GM12874 (cell line): ENCODE measurements around the gene IMMP1L.

Experiments
- TF ChIP-seq, protein P1 (sequence below): IDR thresholded peaks from 2 replicates; pipeline ENCODE4 v1.5.1; 2011; ENCODE audit warnings: low read depth, mild to moderate bottlenecking, control low read depth, low read length, moderate library complexity; ENCODE audit not compliant: insufficient read depth

Gene IMMP1L

DNA sequence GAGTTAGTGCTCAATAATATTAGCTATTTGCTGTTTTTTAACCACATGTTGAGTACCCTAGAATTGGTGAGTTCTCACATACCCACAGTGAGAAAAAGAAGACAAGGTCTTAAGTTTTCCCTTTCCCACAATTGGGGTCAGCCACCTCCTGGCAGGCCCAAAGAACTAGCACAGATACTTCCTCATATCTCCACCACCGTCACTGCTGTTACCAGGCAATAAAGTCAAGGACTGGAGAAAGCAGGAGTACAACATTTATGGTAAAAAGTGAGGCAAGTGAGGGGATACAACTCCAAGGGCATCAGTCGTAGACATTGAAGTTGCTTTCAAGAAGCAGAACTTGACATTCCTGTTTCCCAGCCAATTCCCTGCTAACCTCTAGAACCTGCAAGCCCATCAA is 19.8 kb upstream of the IMMP1L start:
- TF ChIP-seq, protein P1, sequence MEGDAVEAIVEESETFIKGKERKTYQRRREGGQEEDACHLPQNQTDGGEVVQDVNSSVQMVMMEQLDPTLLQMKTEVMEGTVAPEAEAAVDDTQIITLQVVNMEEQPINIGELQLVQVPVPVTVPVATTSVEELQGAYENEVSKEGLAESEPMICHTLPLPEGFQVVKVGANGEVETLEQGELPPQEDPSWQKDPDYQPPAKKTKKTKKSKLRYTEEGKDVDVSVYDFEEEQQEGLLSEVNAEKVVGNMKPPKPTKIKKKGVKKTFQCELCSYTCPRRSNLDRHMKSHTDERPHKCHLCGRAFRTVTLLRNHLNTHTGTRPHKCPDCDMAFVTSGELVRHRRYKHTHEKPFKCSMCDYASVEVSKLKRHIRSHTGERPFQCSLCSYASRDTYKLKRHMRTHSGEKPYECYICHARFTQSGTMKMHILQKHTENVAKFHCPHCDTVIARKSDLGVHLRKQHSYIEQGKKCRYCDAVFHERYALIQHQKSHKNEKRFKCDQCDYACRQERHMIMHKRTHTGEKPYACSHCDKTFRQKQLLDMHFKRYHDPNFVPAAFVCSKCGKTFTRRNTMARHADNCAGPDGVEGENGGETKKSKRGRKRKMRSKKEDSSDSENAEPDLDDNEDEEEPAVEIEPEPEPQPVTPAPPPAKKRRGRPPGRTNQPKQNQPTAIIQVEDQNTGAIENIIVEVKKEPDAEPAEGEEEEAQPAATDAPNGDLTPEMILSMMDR, result no peak

DNA sequence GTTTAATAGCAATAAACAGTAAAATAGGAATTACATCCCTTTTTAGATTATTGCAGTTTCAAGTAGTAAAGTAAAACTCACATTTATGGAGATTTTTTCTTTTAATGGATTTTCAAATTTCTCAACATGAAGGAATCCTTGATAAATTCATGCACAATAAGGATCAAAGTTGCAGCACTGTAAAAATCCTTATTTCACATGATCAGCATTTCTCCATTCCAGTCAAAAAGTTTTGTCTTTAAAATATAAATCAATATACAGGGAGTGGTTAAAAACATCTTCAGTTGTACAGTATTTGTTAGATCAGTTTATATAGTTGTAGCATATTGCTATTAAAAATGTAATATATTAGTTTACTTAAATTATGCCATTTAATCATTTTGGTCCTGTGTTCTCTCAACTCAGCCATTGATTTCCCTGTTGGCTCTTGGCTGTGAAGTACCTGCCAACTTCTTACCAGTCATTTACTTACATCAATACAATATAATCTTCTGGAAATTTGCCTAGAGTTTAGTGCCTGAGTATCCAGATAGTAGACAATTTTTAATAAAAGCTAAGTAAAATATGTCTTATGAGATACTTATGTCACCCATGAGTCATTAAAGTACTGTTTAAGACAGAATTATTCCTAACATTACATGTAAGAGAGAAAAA is 12.2 kb upstream of the IMMP1L start:
- TF ChIP-seq, protein P1, result no peak

DNA sequence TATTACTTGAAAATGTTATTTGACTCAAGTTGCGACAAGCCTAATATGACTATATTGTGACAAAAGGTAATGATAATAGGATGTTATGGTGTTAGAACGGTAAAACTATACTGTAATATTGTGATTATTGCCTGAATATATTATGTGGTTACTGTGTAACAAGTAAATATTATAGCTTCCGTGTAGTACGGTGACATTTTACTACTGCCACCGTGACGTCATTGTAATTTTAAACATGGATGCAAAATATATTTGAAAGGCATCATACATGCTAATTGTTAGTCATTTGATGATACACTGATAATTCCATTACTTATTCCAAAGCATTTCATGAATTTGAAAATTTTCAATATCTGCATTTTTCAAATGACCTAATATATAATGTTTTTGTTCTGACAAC is 2.7 kb upstream of the IMMP1L start:
- TF ChIP-seq, protein P1, result no peak

DNA sequence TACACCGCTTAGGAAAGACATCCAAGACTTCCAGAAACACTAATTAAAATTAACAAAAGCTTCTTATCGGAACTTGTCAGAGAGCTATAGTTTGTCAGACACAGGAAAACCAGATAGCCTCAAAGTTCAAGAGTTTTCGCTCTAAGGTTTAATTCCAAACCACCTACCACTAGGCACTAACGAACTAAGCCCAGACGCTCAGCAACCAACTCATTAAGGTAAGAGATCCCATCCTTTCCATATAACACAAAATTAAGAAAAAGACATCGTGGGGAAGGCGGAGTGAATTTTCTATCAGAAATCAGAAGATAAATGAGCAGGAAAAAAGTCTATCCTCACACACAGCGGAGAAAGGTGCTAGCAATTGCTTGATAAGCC is 382 bp downstream of the IMMP1L start:
- TF ChIP-seq, protein P1, result no peak

DNA sequence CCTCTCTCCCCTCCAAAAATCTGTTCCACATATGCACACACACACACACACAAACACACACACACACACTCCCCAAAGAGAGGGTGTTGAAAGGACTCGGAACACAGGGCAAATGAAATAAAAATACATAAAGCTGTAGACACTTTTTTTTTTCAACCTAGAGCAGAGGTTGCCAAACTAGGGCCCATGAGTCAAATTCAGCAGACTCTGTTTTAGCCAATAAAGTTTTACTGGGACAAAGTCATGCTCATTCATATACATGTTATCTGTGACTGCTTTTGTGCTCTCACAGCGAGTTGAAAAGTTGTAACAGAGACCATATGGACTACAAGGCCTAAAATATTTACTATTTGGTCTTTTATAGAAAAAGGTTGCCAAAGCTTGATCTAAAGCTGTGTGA is 8.9 kb downstream of the IMMP1L start:
- TF ChIP-seq, protein P1, result no peak

DNA sequence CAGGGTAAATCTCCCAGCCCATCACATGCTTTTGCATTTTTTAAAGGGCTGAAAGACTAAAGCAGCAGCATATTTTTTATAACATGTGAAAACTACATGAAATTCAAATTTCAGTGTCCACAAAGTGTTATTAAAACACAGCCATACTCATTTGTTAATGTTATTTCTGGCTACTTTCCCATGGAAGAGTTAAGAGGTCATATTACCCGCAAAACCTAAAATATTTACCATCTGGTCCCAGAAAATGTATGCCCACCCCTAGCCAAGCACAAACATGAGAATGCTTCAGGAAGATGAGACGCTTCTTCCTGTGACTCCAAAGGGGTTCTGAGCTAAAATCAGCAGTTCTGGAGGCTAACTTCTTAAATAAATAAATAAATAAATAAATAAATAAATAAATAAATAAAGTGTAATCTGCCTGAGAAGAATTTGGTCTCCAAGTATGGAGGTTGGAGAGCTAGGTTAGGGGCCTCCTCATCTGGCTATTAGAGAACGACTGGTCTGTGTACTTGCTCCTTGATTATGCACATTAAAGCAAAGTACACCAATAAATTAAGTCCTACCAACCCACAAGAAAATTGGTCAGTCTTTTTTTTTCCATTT is 9.7 kb downstream of the IMMP1L start:
- TF ChIP-seq, protein P1, result no peak

DNA sequence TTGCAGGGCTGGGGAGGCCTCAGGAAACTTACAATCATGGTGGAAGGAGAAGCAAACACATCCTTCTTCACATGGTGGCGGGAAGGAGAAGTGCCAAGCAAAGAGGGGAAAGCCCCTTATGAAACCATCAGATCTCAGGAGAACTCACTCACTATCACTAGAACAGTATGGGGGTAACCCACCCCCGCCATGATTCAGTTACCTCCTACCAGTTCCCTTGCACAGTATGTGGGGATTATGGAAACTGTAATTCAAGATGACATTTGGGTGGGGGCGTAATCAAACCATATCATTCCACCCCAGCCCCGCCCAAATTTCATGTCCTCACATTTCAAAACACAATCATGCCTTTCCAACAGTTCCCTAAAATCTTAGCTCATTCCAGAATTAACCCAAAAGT is 16.2 kb downstream of the IMMP1L start:
- TF ChIP-seq, protein P1, result no peak
